B cell (primary cell): ENCODE data around the gene CDH5. TPM values are rescaled to one million over a fixed set of nuclear protein-coding genes. Genes with fewer than 3 reads are reported as not detected.
"Not testable (repeated sequence)": the region's sequence is repeated elsewhere in the genome, so short reads cannot be mapped to it uniquely, and the experiment has no call there.

Experiments used
- ATAC-seq: fragments of 200-7000 bp; cut with Tn5 transposase; one replicate; pipeline ENCODE4 v1.10.0; 2021; ENCODE audit warnings: low read depth, mild to moderate bottlenecking, moderate number of reproducible peaks, moderate library complexity
- CTCF ChIA-PET: fragments of 350-600 bp; sonication (Branson Sonifier 250); formaldehyde crosslinking; loops from one replicate; lab custom pipeline; 2021; ENCODE audit warnings: antibody characterized with exemption, inconsistent platforms; lab: Charles Lee
- POLR2A ChIA-PET: fragments of 350-600 bp; sonication (Branson Sonifier 250); formaldehyde crosslinking; loops from one replicate; lab custom pipeline; 2021; ENCODE audit warnings: antibody characterized with exemption; lab: Charles Lee
- DNase-seq: peaks from one replicate; pipeline ENCODE4 v3.0.0; 2013
- H2AFZ ChIP-seq: 2 replicates; pipeline ENCODE4 v1.6.1; 2012; ENCODE audit warnings: mild to moderate bottlenecking, low read depth, low read length; ENCODE audit not compliant: insufficient read depth, poor library complexity, severe bottlenecking
- H3K27ac ChIP-seq, 2 donors: 1 replicate in 1 of 2; 2 replicates in 1 of 2; pipeline ENCODE4 v1.5.1; 2012 to 2013; ENCODE audit warnings: low read length in 2 of 2, mild to moderate bottlenecking in 2 of 2, moderate library complexity in 1 of 2
- H3K27me3 ChIP-seq, 4 experiments: fragments of 200-600 bp in 1 of 4; sonication (generic) in 1 of 4; replicated peaks in 1 of 4; 1 replicate in 2 of 4; 2 replicates in 2 of 4; pipeline versions ENCODE4 v1.6.1 to v1.7.0; 2013 to 2016; ENCODE audit warnings: low read length in 3 of 4, mild to moderate bottlenecking in 2 of 4, mixed read lengths in 1 of 4, moderate library complexity in 1 of 4; ENCODE audit not compliant: insufficient read depth in 4 of 4, control insufficient read depth in 3 of 4; ENCODE audit errors: control extremely low read depth in 1 of 4
- H3K36me3 ChIP-seq, 2 experiments: replicated peaks in 1 of 2; 1 replicate in 1 of 2; 2 replicates in 1 of 2; pipeline versions ENCODE4 v1.6.1 to v1.7.1; 2013; ENCODE audit warnings: low read length in 1 of 2; ENCODE audit not compliant: insufficient read depth in 2 of 2, control insufficient read depth in 1 of 2; ENCODE audit errors: control extremely low read depth in 1 of 2, extremely low read depth in 1 of 2
- H3K4me1 ChIP-seq, 2 donors: fragments of 200-600 bp in 1 of 2; sonication (generic) in 1 of 2; 1 replicate in 1 of 2; 2 replicates in 1 of 2; pipeline versions ENCODE4 v1.5.1 to v1.6.1; 2013 to 2017; ENCODE audit warnings: low read length in 2 of 2; ENCODE audit not compliant: control insufficient read depth in 2 of 2, insufficient read depth in 2 of 2
- H3K4me2 ChIP-seq: replicated peaks from 2 replicates; pipeline ENCODE3; 2012; ENCODE audit warnings: mild to moderate bottlenecking, low read depth, low read length; ENCODE audit not compliant: poor library complexity, severe bottlenecking
- H3K4me3 ChIP-seq, 5 experiments: fragments of 200-600 bp in 1 of 5; sonication (generic) in 1 of 5; 1 replicate in 3 of 5; 2 replicates in 2 of 5; pipeline versions ENCODE4 v1.5.1 to v1.7.0; 2011 to 2016; ENCODE audit warnings: low read length in 4 of 5, mild to moderate bottlenecking in 4 of 5, low read depth in 2 of 5, control low read depth in 1 of 5, moderate library complexity in 1 of 5; ENCODE audit not compliant: insufficient read depth in 1 of 5; ENCODE audit errors: control extremely low read depth in 1 of 5, extremely low read depth in 1 of 5
- H3K79me2 ChIP-seq: fragments of 200-600 bp; sonication (generic); one replicate; pipeline ENCODE4 v1.6.0; 2016; ENCODE audit warnings: low read length; ENCODE audit not compliant: control insufficient read depth, insufficient read depth
- H3K9ac ChIP-seq: fragments of 200-600 bp; sonication (generic); 2 replicates; pipeline ENCODE4 v1.6.1; 2017; ENCODE audit warnings: mild to moderate bottlenecking, low read length, moderate library complexity
- H3K9me3 ChIP-seq, 3 donors: one replicate each; pipeline versions ENCODE4 v1.6.1 to v1.7.1; 2013; ENCODE audit warnings: low read length in 2 of 3; ENCODE audit not compliant: control insufficient read depth in 2 of 3, insufficient read depth in 1 of 3; ENCODE audit errors: control extremely low read depth in 1 of 3
- H4K20me1 ChIP-seq: 2 replicates; pipeline ENCODE4 v1.6.0; 2012; ENCODE audit warnings: mild to moderate bottlenecking, low read length; ENCODE audit not compliant: insufficient read depth, control insufficient read depth, poor library complexity, severe bottlenecking
- H3K27ac Mint-ChIP-seq: one replicate; pipeline ENCODE4 v1.8.0; 2021; ENCODE audit warnings: mixed read lengths
- H3K27me3 Mint-ChIP-seq: one replicate; pipeline ENCODE4 v1.8.0; 2021; ENCODE audit warnings: mixed read lengths
- H3K4me1 Mint-ChIP-seq: one replicate; pipeline ENCODE4 v1.8.0; 2021; ENCODE audit warnings: mixed read lengths
- H3K4me3 Mint-ChIP-seq: one replicate; pipeline ENCODE4 v1.8.0; 2021; ENCODE audit warnings: mixed read lengths
- H3K9me3 Mint-ChIP-seq: one replicate; pipeline ENCODE4 v1.8.0; 2022; ENCODE audit warnings: mixed read lengths; ENCODE audit not compliant: insufficient read depth
- EZH2 ChIP-seq: IDR thresholded peaks from 2 replicates; pipeline ENCODE4 v1.6.1; 2012; ENCODE audit warnings: borderline replicate concordance, low read depth, mild to moderate bottlenecking, moderate library complexity, low read length; ENCODE audit not compliant: insufficient read depth, poor library complexity, severe bottlenecking
- whole genome bisulfite sequencing: methylation state at CpG from one replicate; pipeline ENCODE4 v1.1.5; 2013; ENCODE audit warnings: missing lambda C conversion rate; ENCODE audit not compliant: insufficient coverage; 5-methylcytosine and 5-hydroxymethylcytosine counted together
- intact Hi-C: fragments of 100-400 bp; cut with micrococcal nuclease; formaldehyde crosslinking; loops from one replicate; pipeline ENCODE4 v1.10.0; 2022
- polyA plus RNA-seq: library from polyadenylated mRNA; depleted of rRNA; stranded (reverse); fragments of >200 nt; gene quantifications from 2 replicates; pipeline ENCODE4 v1.2.3, GENCODE V29; 2012
- total RNA-seq, 2 donors: library from RNA; stranded (reverse); fragments of 120-200 nt in 1 of 2; gene quantifications; 1 replicate in 1 of 2; 2 replicates in 1 of 2; pipeline versions ENCODE4 v1.2.3 to v1.2.4, GENCODE V29; 2013 to 2022
- TF ChIP-seq, protein P1 (sequence below): fragments of 200-600 bp; IDR thresholded peaks from one replicate; pipeline ENCODE4 v1.8.0; 2022; ENCODE audit warnings: antibody characterized with exemption, mild to moderate bottlenecking

CDH5 gene
- total and polyA plus RNA-seq, 2 donors (not counting 1 experiment from before 2014, with no cell fraction given) = not detected

DNA sequence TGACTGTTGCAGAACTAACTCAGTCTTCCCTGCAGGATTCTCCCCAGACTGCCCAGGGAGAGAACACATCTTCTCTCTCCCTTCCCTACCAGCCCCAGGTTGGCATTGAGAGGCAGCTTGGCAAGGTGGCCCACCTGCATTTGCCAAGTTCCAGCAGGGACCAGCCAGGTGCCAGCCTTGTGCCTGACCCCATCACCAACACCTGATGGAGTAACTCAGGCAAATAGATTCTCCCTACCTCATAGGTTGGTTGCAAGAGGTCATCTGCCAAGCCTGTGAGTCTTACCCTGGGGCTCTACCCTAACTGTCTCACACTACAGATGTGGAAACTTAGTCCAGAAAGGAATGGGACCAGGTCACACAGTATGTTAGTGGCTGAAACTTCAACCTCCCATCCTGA, 81.0 kb downstream of the CDH5 start:
- DNase-seq = no peak
- no peaks in the 10 kb centered on the region for H3K9me3 Mint-ChIP-seq
- no peaks in the 10 kb centered on the region for H3K4me1 Mint-ChIP-seq

DNA sequence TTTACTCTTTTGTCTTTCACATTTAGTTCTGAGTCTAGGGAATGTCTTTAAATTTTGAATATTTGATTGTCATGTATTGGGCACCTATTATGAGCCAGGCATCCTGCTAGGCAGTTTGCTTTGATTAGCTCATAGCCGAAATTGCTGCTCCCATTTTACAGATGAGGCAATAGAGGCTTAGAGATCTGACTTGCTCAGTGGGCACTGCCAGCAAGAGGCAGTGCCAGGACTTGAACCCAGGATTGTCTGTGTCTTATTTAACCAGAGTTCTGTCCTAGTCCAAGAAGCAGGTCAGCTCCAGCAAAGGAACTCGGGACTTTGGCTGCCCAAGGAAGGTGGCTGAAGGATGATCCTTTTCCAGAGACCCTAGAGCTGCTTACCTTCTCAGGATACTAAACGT, 85.1 kb downstream of the CDH5 start:
- Histone ChIP-seq H3K27me3 (peaks cover 0 to 7% (median 2%) of the 10 kb centered on the region in 4 experiments), H3K4me1 (no peaks in the 10 kb centered on the region), H3K9me3 (no peaks in the 10 kb centered on the region), H3K4me2 (no peak overlapping the region), H4K20me1 (no peaks in the 10 kb centered on the region), H3K27ac (no peak overlapping the region), H3K36me3 (no peaks in the 10 kb centered on the region), H3K9ac (no peak overlapping the region), H2AFZ (no peak overlapping the region), H3K79me2 (no peaks in the 10 kb centered on the region), H3K4me3 (no peak overlapping the region)
- ChIA-PET CTCF (interaction anchor here (1.2 kb wide), 1 partner anchor 11 kb away, joined by 3 read pairs; no protein-coding TSS in a partner anchor), POLR2A (interaction anchor here (0.6 kb wide), 1 partner anchor 429 kb away, joined by 3 read pairs; no protein-coding TSS in a partner anchor)
- ATAC-seq (no peak), DNase-seq (no peak)
- TF ChIP-seq, protein P1, sequence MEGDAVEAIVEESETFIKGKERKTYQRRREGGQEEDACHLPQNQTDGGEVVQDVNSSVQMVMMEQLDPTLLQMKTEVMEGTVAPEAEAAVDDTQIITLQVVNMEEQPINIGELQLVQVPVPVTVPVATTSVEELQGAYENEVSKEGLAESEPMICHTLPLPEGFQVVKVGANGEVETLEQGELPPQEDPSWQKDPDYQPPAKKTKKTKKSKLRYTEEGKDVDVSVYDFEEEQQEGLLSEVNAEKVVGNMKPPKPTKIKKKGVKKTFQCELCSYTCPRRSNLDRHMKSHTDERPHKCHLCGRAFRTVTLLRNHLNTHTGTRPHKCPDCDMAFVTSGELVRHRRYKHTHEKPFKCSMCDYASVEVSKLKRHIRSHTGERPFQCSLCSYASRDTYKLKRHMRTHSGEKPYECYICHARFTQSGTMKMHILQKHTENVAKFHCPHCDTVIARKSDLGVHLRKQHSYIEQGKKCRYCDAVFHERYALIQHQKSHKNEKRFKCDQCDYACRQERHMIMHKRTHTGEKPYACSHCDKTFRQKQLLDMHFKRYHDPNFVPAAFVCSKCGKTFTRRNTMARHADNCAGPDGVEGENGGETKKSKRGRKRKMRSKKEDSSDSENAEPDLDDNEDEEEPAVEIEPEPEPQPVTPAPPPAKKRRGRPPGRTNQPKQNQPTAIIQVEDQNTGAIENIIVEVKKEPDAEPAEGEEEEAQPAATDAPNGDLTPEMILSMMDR = no peak
- TF ChIP-seq EZH2 = no peak
- intact Hi-C loops = no loop called here
- WGBS = 91% methylated on average over 2 of the region's 3 CpGs
- Mint-ChIP-seq H3K4me3 (no peak overlapping the region), H3K4me1 (no peaks in the 10 kb centered on the region), H3K27ac (no peak overlapping the region), H3K9me3 (no peaks in the 10 kb centered on the region), H3K27me3 (peaks cover 3% of the 10 kb centered on the region)

More for the DNA sequence above, 81.0 kb downstream of the CDH5 start:
- H3K27me3 ChIP-seq = peaks cover 0 to 18% (median 8%) of the 10 kb centered on the region in 4 experiments
- no peak overlapping the region for H3K27ac ChIP-seq
- ChIA-PET POLR2A (no interaction called here), CTCF (no interaction called here)
- H3K36me3 ChIP-seq = no peaks in the 10 kb centered on the region
- H3K9me3 ChIP-seq = no peaks in the 10 kb centered on the region
- no peak overlapping the region for H3K9ac ChIP-seq
- no peak overlapping the region for H3K4me2 ChIP-seq
- no peaks in the 10 kb centered on the region for H3K79me2 ChIP-seq
- H2AFZ ChIP-seq = no peak overlapping the region
- Mint-ChIP-seq H3K27ac (no peak overlapping the region), H3K4me3 (no peak overlapping the region), H3K27me3 (peaks cover 26% of the 10 kb centered on the region)
- ATAC-seq = no peak
- intact Hi-C loops = no loop called here
- TF ChIP-seq, protein P1 = no peak
- TF ChIP-seq EZH2 = no peak
- no peak overlapping the region for H3K4me3 ChIP-seq
- H3K4me1 ChIP-seq = no peaks in the 10 kb centered on the region
- H4K20me1 ChIP-seq = no peaks in the 10 kb centered on the region

DNA sequence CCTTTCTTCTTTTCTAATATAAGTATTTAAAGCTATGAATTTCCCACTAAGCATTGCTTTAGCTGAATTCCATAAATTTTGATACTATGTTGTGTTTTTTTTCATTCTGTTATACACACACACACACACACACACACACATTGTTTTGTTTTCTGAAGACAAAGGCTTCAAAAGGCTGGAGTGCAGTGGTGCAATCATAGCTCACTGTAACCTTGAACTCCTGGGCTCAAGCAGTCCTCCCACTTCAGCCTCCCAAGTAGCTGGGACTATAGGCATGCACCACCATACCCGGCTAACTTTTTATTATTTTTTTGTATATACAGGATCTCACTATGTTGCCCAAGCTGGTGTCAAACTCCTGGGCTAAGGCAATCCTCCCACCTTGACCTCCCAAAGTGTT, 86.7 kb downstream of the CDH5 start:
- intact Hi-C loops = not testable (repeated sequence)
- no CpG with 5 or more reads among the region's 1 CpG for WGBS

More for the DNA sequence above, 86.7 kb downstream of the CDH5 start:
- H3K9ac ChIP-seq, H3K4me2 ChIP-seq, H3K27ac Mint-ChIP-seq, H2AFZ ChIP-seq, H3K36me3 ChIP-seq, CTCF ChIA-PET, H3K4me3 Mint-ChIP-seq, H3K9me3 Mint-ChIP-seq, H3K27me3 ChIP-seq, H3K9me3 ChIP-seq, H3K4me1 Mint-ChIP-seq, H4K20me1 ChIP-seq, H3K27me3 Mint-ChIP-seq, H3K4me3 ChIP-seq, POLR2A ChIA-PET, DNase-seq, H3K79me2 ChIP-seq, H3K4me1 ChIP-seq, H3K27ac ChIP-seq, ATAC-seq: not testable (repeated sequence)
